ENCODE data around the gene FBH1.
"Not testable (repeated sequence)": the region's sequence is repeated elsewhere in the genome, so short reads cannot be mapped to it uniquely, and the experiment has no call there.

The FBH1 gene

GRCh38 chr10:5903563-5903962 lies 13.5 kb downstream of the FBH1 start:
- no peak for DNase-seq (ENCODE audit: low read depth, low spot score)

GRCh38 chr10:5904227-5904626 lies 14.2 kb downstream of the FBH1 start:
- no peak for DNase-seq (ENCODE audit: low read depth, low spot score)

GRCh38 chr10:5905854-5906507 lies 15.9 kb downstream of the FBH1 start:
- DNase-seq (ENCODE audit: low read depth, low spot score), result no peak

GRCh38 chr10:5906651-5907050 lies 16.6 kb downstream of the FBH1 start:
- DNase-seq (ENCODE audit: low read depth, low spot score), result no peak

DNA sequence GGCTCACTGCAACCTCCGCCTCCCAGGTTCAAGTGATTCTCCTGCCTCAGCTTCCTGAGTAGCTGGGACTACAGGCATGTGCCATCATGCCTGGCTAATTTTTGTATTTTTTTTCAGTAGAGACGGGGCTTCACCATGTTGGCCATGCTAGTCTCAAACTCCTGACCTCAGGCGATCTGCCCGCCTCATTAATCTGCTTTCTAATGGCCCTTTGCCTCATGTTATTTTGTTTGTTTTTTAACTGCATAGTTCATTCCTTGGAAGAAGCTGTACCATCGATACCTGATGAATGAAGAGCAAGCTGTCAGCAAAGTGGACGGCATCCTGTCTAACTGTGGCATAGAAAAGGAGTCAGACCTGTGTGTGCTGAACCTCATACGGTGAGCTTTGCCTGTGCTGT lies 18.6 kb downstream of the FBH1 start:
- not testable (repeated sequence) for DNase-seq (ENCODE audit: low read depth, low spot score)

- DNase-seq (ENCODE audit: low read depth, low spot score), result no peak
Measured at GRCh38 chr10:5910323-5911100, 20.5 kb downstream of the FBH1 start.

- DNase-seq (ENCODE audit: low read depth, low spot score), result no peak
Measured at GRCh38 chr10:5911670-5912069, 21.6 kb downstream of the FBH1 start.

GRCh38 chr10:5913736-5914135 lies 23.7 kb downstream of the FBH1 start:
- DNase-seq (ENCODE audit: low read depth, low spot score), result no peak

GRCh38 chr10:5915451-5915850 lies 25.4 kb downstream of the FBH1 start:
- DNase-seq (ENCODE audit: low read depth, low spot score), result no peak

DNA sequence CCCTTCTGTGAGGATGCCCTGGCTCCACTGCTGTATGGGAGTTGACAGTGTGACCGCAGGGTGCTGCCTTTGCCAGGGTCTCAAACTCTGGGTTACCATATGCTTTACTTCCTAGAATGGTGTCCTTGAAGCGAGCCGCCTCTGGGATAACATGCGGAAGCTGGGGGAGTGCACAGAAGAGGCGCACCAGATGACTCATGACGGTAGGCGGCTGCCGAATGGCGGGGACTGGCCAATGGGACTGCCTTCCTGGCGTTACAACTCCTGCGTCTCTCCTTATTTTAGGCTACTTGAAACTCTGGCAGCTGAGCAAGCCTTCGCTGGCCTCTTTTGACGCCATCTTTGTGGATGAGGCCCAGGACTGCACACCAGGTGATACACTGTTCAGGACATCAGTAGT lies 27.3 kb downstream of the FBH1 start:
- no peak for DNase-seq (ENCODE audit: low read depth, low spot score)

GRCh38 chr10:5918763-5919162 lies 28.7 kb downstream of the FBH1 start:
- no peak for DNase-seq (ENCODE audit: low read depth, low spot score)

DNA sequence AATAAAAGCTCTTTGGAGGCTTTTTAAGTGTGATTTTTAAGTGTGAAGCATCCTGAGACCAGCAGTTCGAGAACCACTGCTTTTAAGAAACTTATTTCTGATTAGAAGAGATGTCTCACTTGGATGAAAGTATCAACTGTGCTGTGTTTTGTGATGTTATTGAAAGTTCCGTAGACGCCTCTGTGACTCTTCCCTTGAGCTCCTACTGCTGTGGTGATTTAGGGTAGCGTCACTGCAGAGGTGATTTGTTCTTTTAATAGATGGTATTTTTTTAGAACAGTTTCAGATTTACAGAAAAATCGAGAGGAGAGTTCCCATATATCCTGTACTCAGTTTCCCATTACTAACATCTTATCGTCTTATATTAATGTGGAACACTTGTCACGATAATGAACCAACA lies 29.5 kb downstream of the FBH1 start:
- DNase-seq (ENCODE audit: low read depth, low spot score), result no peak

GRCh38 chr10:5921746-5922145 lies 31.7 kb downstream of the FBH1 start:
- no peak for DNase-seq (ENCODE audit: low read depth, low spot score)

- DNase-seq (ENCODE audit: low read depth, low spot score), result no peak
Measured at GRCh38 chr10:5924889-5925288, 34.8 kb downstream of the FBH1 start.

DNA sequence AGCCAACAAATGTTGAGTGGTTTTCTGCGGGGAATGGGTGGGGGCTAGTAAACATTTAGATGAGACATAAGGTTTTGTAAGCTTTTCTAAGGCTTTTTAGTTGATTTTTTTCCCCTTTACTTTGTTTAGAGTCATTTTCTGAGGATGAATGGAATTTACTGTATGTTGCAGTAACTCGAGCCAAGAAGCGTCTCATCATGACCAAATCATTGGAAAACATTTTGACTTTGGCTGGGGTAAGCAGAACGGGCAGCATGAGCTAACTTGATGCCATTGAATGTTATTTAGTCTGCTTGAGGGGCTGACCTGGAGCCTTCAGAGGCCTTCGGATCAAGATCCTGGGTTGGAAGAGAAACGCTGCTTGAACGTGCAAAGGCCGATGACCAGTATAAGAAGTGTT lies 37.3 kb downstream of the FBH1 start:
- peak; percentile 81 for DNase-seq (ENCODE audit: low read depth, low spot score)

GRCh38 chr10:5929442-5929841 lies 39.4 kb downstream of the FBH1 start:
- no peak for DNase-seq (ENCODE audit: low read depth, low spot score)

DNA sequence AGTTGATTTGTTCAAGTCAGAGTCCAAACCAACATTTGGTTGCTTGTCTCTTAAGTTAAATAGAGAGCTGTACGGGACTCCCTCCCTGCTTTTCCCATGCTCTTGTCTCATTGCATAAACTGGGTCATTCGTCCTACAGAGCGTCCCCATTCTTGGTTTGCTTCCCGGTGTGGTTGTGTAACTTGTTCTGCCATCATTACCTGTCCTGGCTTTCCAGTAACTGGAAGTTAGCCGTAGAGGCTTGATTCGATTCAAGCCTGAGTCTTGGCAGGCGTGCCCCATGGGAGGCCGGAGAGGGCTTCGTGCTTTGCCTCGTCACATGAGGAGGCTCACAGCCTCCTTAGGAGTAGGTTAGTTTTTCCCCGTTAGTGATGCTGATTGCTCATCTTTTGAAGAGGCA lies 40.2 kb downstream of the FBH1 start:
- DNase-seq (ENCODE audit: low read depth, low spot score), result no peak

- DNase-seq (ENCODE audit: low read depth, low spot score), result no peak
Measured at GRCh38 chr10:5932345-5932744, 42.3 kb downstream of the FBH1 start.

- DNase-seq (ENCODE audit: low read depth, low spot score), result no peak
Measured at GRCh38 chr10:5933909-5934546, 44.0 kb downstream of the FBH1 start.

- no peak for DNase-seq (ENCODE audit: low read depth, low spot score)
Measured at GRCh38 chr10:5935628-5936027, 45.6 kb downstream of the FBH1 start.

GRCh38 chr10:5937016-5937415 lies 47.0 kb downstream of the FBH1 start:
- DNase-seq (ENCODE audit: low read depth, low spot score), result no peak

GRCh38 chr10:5938291-5938690 lies 48.2 kb downstream of the FBH1 start:
- no peak for DNase-seq (ENCODE audit: low read depth, low spot score)

- no peak for DNase-seq (ENCODE audit: low read depth, low spot score)
Measured at GRCh38 chr10:5940807-5941218, 50.8 kb downstream of the FBH1 start.

Measured in astrocyte of the hippocampus (primary cell).